NCI-H82 treated with DMSO at 0.1 percent for 48 hours (cell line): ENCODE results near the gene GLE1.
A peak's percentile ranks its signal among the peaks of the same experiment; 100 is the strongest.

Experiments used
- DNase-seq: peaks from one replicate; lab custom pipeline; 2025; ENCODE audit not compliant: unreplicated experiment; lab: John Stamatoyannopoulos, UW

The GLE1 gene

DNA sequence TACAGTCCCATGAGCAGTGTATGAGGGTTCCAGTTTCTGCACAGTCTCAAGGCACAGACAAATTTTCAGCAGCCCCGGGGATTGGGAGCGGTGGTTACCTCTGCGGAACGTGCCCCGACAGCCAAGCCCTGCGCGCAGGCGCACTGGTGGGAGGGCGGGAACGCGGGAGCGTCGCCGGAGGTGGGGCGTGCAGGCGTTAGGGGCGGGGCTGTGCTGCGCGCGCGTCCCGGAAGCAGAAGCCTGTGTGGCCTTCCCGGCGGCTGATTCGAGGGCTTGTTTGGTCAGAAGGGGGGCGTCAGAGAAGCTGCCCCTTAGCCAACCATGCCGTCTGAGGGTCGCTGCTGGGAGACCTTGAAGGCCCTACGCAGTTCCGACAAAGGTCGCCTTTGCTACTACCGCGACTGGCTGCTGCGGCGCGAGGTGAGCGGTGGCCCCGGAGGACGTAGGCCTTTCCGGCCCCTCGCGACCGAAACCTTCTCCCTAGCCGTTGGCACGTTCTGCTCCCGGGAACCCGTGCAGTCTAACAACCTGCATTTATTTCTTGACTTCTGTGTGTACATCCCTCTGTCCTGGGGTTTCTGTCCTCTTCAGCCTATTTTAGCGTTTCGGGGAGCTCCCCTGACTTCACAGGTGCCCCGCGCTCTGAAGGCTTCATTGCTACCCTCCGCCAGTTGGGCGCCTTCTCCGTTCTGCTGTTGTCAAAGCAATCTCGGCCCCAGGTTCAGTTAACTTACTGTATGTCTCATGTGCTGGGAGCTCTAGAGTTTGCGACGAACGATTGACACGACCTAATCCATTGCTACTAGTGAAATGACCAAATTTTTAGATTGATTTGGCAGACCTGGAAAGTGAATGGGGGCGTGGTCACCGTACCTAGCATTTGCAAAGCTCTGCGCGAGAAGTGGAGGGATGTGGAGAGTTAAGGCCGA lies at the start of gene GLE1:
Gene GLE1, plus strand, starts transcription at position 235 of the 929 bp plus-strand sequence. Its CDS starts 87 bp downstream, at position 322.
- DNase-seq, result peak; percentile 71

DNA sequence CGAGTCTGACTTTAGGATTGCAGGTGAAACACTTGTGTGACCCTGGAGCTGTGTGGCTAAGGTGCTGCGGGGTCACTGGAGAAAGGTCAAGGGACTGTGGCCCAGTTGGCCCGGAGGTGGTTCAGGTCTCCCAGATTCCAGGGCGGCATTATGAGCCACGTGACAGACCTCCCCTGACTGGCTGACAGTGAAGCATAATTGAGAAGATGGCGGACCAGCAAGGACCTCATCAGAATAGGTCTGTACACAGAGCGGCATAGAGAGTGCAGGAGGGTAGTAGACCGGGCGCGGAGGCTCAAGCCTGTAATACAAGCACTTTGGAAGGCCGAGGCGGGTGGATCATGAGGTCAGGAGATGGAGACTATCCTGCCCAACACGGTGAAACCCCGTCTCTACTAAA lies 49.5 kb upstream of the GLE1 start:
- DNase-seq, result no peak

GRCh38 chr9:128455849-128456612 lies 48.5 kb upstream of the GLE1 start, which contains the start of gene ODF2:
Gene ODF2, plus strand, starts transcription at chr9:128456006. Its CDS starts 86 bp downstream, at chr9:128456092.
- DNase-seq, result peak; percentile 83

- peak; percentile 12 for DNase-seq
Measured at GRCh38 chr9:128456613-128457061, 47.9 kb upstream of the GLE1 start.

GRCh38 chr9:128457207-128457606 lies 47.3 kb upstream of the GLE1 start:
- no peak for DNase-seq

GRCh38 chr9:128459011-128459410 lies 45.5 kb upstream of the GLE1 start:
- no peak for DNase-seq

DNA sequence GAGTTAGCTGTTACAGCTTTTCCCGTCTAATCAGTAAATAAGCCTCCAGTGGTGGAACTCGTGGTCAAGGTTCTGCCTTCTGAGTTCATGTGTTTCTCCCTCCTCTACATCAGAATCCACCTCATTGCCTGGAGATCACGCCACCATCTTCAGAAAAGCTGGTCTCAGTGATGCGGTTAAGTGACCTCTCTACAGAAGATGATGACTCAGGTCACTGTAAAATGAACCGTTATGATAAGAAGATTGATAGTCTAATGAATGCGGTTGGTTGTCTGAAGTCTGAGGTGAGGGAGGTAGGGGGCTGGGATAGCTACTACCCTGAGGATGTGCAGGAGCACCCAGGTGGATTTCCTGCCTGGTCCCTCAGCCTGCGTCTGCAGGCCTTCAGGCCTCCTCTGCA lies 35.4 kb upstream of the GLE1 start:
- DNase-seq, result no peak

DNA sequence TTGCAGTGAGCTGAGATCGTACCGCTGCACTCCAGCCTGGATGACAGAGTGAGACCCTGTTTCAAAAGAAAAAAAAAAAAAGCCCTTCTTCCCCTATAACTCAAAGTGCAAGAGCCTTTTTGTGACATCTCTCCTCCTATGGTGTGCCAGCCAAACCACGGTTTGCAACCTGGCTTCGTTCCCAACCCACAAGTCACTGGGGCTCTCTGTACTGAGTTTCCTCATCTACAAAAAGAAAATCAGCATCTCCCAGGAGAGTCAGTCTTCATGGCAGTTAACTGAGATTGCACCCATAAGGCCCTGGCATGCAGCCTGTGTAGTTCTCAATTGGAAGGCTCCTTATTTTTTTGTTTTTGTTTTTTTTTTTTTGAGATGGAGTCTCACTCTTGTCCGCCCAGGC lies 34.0 kb upstream of the GLE1 start:
- no peak for DNase-seq

DNA sequence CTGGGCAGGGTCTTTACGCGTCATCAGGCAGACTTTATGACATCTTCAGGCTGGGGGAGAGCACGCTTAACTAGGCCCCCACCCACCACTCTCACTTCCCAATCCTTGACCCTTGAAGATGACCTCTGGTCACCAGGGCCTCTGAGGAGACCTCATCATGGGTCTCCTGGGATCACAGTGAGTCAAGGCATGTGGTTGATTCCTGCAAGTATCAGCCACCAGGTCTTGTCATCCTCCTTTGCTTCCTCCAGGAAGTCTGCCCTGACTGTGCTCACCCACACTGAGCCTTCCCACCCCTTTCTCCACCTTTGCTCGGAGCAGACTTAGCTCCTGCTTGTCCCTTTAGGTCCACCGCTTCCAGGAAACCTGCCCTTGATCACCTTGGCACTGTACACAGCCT lies 31.4 kb upstream of the GLE1 start:
- no peak for DNase-seq

DNA sequence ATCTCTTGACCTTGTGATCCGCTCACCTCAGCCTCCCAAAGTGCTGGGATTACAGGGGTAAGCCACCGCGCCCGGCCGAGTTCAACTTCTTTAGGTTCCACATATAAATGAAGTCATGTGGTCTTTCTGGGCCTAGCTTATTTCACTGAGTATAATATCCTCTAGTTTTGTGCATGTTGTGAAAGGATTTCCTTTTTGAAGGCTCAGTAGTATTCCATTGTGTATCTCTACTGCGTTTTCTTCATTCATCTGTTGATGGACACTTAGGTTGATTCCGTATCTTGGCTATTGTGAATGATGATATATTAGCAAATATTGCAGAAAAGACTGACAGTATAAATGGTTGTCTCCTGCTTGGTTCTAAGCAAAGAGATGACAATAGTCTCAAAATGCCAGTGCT lies 28.7 kb upstream of the GLE1 start:
- no peak for DNase-seq

DNA sequence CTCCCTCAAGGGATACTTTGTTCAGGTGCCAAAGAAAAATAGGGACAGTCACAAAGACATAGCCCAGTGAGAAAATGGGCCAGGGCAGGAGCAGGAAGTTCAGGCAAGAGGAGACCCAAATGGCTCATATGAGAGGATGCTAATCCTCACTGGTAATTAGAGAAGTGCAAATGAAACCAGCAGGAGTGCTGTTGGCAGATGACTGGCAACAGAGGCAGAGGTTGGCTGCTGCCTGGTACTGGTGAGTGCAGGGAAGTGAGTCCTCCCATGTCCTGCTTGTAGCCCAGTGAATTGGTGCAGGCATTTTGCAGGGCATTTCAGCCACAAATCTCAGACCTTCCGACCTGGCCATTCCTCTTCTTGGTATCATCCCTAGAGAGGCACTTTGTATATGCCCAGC lies 25.3 kb upstream of the GLE1 start:
- no peak for DNase-seq

DNA sequence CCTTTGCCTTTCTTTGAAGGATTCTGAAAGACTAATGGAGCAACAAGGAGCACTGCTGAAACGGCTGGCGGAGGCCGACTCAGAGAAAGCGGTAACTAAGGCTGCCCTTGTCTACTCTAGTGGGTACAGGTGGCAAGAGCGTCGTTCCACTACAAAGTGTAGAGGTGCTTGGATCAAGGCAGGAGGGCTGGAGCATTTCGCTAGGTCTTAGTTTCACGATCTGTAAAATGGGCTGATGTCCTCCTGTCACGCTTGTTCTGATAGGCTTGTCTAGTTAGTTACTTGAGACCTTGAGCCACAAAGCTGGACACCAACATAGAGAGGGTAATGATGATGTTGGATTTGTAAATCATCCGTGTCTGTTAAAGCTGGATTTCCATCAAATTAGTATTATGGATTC lies 23.0 kb upstream of the GLE1 start:
- no peak for DNase-seq

DNA sequence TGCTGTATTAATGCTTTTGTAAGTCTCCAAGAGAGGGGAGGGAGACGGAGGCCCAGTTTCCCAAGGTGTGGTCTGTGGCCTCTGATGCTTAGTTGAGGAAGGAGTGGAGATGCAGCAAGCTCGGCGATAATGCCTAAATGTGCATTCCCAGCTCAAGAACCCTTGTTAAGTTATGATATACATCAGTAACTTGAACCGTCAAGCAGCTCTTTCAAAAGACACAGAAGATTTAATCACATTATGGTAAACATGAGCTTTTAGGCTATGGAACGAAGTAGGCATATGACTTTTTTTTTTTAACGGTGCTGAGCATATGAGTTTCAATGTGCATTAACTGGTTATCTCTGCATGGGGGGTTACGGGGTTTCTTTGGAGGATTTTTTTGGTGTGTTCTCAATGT lies 22.3 kb upstream of the GLE1 start:
- DNase-seq, result no peak

- no peak for DNase-seq
Measured at GRCh38 chr9:128484686-128485413, 19.7 kb upstream of the GLE1 start.

GRCh38 chr9:128485414-128485855 lies 19.1 kb upstream of the GLE1 start:
- no peak for DNase-seq

DNA sequence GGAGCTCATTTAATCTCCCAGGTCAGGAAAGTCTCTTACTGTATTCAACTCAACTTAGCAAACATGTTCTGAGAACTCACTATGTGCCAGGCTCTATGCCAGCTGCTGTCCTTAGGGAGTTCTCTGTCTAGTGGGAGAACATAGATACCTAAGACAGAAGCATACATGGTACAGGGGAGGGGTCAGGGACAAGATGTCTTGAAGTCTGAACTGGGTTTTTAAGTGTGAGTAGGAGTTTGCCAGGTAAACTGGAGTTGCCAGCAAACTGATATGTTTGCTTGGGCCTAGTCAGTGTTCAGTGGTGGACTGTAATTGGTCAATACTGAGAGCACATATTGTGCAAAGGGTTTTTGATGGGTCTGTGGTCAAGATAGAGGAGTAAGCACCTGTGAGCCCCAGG lies 18.3 kb upstream of the GLE1 start:
- DNase-seq, result no peak

- peak; percentile 75 for DNase-seq
Measured at GRCh38 chr9:128493424-128493823, 11.1 kb upstream of the GLE1 start.

GRCh38 chr9:128494108-128494745 lies 10.3 kb upstream of the GLE1 start:
- peak; percentile 14 for DNase-seq

GRCh38 chr9:128494746-128495129 lies 9.8 kb upstream of the GLE1 start:
- DNase-seq, result no peak

DNA sequence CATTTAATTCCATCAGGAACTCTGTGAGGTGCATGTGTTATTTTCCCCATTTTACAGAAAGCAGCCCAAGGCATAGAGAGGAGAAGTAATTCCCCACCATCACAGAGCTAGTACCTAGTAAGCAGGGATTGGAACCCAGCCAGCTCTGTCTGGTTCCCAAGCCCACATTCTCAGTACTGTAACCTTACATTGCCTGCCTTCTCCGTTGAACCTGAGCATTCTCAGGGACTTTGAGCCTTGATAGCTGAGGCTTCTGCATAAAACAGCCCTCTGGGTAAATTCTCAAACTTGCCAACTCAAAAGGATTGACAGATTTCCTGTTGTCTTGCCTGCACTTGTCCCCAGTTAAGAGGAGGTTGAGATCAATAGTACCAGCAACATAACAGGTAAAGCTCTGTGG lies 9.2 kb upstream of the GLE1 start:
- no peak for DNase-seq
